VCaP (cell line): Measurements from ENCODE around the gene GGCX.

ENCODE experiments used
- H3K27ac ChIP-seq: fragments of 450-650 bp; 2 replicates; pipeline ENCODE4 v1.5.1; 2017
- CTCF ChIP-seq: fragments of 450-650 bp; conservative IDR thresholded peaks from 2 replicates; pipeline ENCODE4 v1.5.1; 2017; ENCODE audit warnings: mild to moderate bottlenecking, moderate library complexity

GGCX gene

GRCh38 chr2:85584354-85584856 lies 23.1 kb upstream of the GGCX start, which contains the start of gene VAMP5:
TSS of gene VAMP5 (plus strand) at chr2:85584431. CDS start at chr2:85584491, 60 bp downstream.
- H3K27ac ChIP-seq, result no peak within 1 kb of the TSS
- TF ChIP-seq CTCF, result no peak

- H3K27ac ChIP-seq, result no peak overlapping the region
- TF ChIP-seq CTCF, result no peak
These were observed 22.5 kb upstream of the GGCX start for GRCh38 chr2:85583667-85584353.

- TF ChIP-seq CTCF, result no peak
- H3K27ac ChIP-seq, result no peak overlapping the region
These were observed 21.2 kb upstream of the GGCX start for GRCh38 chr2:85582492-85582891.

- no peak for TF ChIP-seq CTCF
- H3K27ac ChIP-seq, result no peak overlapping the region
These were observed 18.9 kb upstream of the GGCX start for GRCh38 chr2:85580206-85580605.

GRCh38 chr2:85579266-85579935 lies 18.1 kb upstream of the GGCX start:
- no peak for TF ChIP-seq CTCF
- H3K27ac ChIP-seq, result no peak overlapping the region

GRCh38 chr2:85578243-85579180 lies 17.2 kb upstream of the GGCX start:
- TF ChIP-seq CTCF, result no peak
- no peak overlapping the region for H3K27ac ChIP-seq
